ENCODE results near the gene FCAR.
"Not testable (repeated sequence)": the region's sequence is repeated elsewhere in the genome, so short reads cannot be mapped to it uniquely, and the experiment has no call there.

DNA sequence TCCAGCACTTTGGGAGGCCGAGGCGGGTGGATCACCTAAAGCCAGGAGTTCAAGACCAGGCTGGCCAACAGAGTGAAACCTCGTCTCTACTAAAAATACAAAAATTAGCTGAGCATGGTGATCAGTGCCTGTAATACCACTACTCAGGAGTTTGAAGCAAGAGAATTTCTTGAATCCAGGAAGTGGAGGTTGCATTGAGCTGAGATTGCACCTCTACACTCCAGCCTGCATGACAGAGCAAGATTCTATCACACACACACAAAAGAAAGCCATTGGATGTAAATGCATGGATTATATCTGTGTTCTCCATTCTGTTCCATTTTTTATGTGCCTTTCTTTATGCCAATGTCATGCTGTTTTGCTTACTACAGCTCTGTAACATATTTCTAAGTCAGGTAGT is 15.6 kb upstream of the FCAR start:
- TF ChIP-seq, protein P1, sequence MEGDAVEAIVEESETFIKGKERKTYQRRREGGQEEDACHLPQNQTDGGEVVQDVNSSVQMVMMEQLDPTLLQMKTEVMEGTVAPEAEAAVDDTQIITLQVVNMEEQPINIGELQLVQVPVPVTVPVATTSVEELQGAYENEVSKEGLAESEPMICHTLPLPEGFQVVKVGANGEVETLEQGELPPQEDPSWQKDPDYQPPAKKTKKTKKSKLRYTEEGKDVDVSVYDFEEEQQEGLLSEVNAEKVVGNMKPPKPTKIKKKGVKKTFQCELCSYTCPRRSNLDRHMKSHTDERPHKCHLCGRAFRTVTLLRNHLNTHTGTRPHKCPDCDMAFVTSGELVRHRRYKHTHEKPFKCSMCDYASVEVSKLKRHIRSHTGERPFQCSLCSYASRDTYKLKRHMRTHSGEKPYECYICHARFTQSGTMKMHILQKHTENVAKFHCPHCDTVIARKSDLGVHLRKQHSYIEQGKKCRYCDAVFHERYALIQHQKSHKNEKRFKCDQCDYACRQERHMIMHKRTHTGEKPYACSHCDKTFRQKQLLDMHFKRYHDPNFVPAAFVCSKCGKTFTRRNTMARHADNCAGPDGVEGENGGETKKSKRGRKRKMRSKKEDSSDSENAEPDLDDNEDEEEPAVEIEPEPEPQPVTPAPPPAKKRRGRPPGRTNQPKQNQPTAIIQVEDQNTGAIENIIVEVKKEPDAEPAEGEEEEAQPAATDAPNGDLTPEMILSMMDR (IDR thresholded peaks at IDR 0.05; ENCODE audit: low read depth, low read length) = not testable (repeated sequence)
- TF ChIP-seq, protein P2, sequence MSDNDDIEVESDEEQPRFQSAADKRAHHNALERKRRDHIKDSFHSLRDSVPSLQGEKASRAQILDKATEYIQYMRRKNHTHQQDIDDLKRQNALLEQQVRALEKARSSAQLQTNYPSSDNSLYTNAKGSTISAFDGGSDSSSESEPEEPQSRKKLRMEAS (IDR thresholded peaks at IDR 0.05; ENCODE audit: low read depth, low read length) = not testable (repeated sequence)
- not testable (repeated sequence) for TF ChIP-seq POLR2A (IDR thresholded peaks at IDR 0.05; ENCODE audit: extremely low read depth, insufficient read length)
